HT-29 (cell line): Measurements from ENCODE around the gene NPHS2. TPM values are rescaled to one million over a fixed set of nuclear protein-coding genes. Genes with fewer than 3 reads are reported as not detected.
"Not testable (repeated sequence)": the region's sequence is repeated elsewhere in the genome, so short reads cannot be mapped to it uniquely, and the experiment has no call there.

Experiments used
- DNase-seq: peaks from one replicate; pipeline ENCODE4 v3.0.0-alpha.2; 2015; ENCODE audit warnings: low spot score
- small RNA-seq: library from RNA; depleted of rRNA; stranded (forward); fragments of <200 nt; gene quantifications from one replicate; pipeline ENCODE3, GENCODE V24; 2014
- total RNA-seq: library from RNA; depleted of rRNA; stranded (reverse); fragments of >200 nt; shearing (Covaris generic); gene quantifications from 2 replicates; pipeline ENCODE4 v1.2.3, GENCODE V29; 2014; rRNA removed

NPHS2 gene
- total RNA-seq, 1 experiment from 2014 or later, result not detected

DNA sequence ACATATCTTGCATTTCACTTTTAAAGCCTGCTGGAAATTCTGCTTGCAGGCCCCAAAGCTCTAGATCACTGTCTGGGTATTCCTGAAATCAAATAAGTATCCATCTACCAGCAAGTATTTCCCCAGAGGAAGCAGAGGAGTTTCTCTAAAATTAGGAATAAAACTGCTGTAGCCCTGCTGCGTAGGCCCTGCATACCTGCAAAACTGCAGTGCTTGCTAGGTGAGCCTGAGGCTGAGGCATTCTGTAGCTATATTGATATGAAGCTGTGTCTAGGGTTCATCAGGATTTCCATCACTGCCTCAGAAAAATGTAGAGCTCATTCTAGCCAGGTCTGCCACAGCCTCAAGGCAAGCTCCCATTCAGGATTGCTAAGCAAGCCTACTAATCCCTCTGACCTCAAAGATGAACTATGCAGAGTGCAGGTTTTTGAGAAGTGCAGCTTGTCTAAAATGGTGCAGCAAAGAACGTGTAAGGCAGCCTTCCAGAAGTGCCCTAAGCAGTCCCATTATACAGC, 28.7 kb downstream of the NPHS2 start:
- DNase-seq, result no peak

- DNase-seq, result no peak
These were observed 30.4 kb downstream of the NPHS2 start for GRCh38 chr1:179545321-179545720.

- no peak for DNase-seq
These were observed 34.0 kb downstream of the NPHS2 start for GRCh38 chr1:179541774-179542173.

GRCh38 chr1:179530352-179530751, 45.4 kb downstream of the NPHS2 start:
- DNase-seq, result no peak

DNA sequence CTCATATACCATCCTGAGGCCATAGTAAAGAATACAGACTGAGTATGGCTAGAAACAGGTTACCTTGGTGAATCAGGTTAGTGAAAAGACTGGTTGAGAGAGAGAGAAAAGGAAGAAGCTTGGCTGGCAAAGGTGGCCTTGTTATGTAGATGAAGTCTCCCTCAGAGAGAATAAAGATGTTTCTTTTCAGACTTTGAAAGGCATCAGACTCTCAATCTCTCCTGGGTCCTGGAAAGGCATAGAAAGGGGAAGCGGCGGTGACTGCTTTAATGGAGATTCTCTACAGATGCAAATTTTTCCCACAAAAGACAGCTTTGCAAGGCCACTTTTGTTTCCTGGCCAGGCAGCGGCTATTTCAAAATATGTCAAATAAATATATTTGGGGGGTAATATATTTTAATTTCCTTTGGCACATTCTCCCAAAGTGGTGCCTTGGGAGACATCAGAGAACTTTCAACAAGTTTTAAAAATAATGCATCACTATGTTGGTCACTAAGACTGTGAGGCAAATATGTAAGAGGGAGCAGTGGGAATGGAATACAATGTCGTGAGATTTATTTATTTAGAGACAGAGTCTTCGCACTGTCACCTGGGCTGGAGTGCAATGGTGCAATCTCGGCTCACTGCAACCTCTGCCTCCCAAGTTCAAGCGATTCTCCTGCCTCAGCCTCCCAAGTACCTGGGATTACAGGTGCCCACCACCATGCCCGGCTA, 46.1 kb downstream of the NPHS2 start:
- DNase-seq, result no peak

- not testable (repeated sequence) for DNase-seq
These were observed 57.2 kb downstream of the NPHS2 start for GRCh38 chr1:179518544-179518943.

DNA sequence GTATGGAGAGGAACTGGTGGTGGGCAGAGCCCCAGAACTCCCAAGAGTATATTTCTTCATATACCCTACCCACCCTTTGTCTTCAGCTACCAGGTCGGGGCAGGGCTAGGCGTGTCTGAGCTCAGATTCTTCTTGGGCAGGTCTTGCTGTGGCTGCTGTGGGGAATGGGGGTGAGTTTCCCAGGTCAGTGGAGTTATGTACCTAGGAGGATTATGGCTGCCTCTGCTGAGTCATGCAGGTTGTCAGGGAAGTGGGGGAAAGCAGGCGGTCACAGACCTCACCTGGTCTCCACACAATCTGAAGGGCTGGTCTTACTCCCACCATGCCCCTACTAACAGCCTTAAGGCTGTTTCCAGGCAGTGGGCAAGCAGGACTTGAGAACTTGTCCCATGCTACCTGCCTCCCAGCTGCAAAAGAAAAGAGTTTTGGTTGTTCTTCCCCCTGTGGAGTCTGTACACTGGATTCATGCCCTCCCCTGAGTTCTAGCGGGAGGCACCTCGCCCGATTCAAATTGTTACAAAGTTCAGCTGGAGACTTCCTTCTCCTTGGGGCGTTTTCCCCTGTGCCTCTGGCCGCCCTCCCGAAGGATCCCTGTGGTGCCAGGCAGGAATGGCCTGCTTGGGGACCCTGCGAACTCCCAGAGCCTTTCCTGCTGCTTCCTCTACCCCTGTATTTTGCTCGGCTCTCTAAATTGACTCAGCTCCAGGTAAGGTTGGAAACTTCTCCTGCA, 58.6 kb downstream of the NPHS2 start:
- no peak for DNase-seq

DNA sequence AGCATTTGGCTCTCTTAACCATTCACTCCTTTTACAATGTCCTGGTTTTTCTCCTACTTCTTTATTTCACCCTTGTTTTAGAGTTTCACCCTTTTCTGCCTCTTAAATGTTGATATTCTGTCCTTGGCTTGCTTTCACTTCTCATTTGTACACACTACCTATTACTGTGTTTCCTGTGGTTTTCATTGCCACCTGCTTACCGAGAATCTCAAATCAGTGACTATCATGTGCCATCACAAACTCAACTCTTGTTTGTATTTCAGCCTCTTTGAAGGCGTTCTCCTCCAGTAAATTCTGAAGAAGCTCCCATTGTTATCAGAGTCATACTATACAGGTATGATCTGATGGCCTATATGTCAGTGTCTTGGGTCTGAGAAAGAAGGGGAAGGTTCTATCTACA, 65.7 kb downstream of the NPHS2 start:
- no peak for DNase-seq

DNA sequence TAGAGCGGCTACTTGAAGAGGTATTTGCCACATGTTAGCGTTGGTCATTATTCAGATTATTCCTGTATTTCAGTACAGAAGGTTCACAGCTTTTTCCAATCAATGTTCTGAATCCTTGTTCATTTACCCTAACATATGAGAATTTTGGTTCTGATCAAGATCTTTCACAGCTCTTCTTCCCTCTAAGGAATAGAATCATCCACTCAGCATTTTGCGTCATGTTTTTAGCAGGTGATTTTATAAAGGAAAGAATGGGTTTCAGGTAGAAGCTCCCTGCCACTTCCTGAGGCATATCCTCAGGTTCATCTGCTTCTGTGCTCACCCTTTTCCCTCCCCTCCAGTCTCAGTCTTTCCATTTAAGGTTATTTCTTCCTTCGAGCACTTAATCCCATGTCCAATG, 66.4 kb downstream of the NPHS2 start:
- DNase-seq, result no peak

DNA sequence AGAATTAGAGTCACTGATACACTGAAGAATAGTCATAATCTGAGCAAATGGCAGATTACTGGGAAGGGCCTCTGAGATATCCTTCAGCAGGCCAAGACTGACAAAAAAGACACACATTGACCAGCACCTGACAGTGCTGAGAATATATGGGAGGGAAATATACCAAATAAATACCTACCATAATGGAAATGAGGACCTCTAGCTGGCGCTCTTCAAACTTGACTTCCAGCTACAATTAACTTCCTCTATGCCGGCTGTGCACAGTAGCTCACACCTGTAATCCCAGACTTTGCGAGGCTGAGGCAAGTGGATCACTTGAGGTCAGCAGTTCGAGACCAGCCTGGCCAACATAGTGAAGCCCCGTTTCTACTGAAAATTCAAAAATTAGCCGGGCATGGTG, 69.5 kb downstream of the NPHS2 start:
- no peak for DNase-seq

Small RNA genes lying within 50 kb of the gene (small RNA-seq; reads per million reads assigned to genes)
- 0.29 reads per million for gene RNU5F-2P

Other genes with a start within 250 kb of the NPHS2 start
- not detected in 2 replicates for gene AXDND1, start 210.0 kb downstream of the NPHS2 start, total RNA-seq
- gene TDRD5, start 15.9 kb upstream of the NPHS2 start, total RNA-seq, result 0.03 TPM in 1 of 2 replicates, not detected in the other
- gene FAM163A, start 167.3 kb upstream of the NPHS2 start, total RNA-seq, result not detected in 2 replicates